ENCODE measurements around the gene CAST.
"Not testable (repeated sequence)": the region's sequence is repeated elsewhere in the genome, so short reads cannot be mapped to it uniquely, and the experiment has no call there.

Gene CAST

DNA sequence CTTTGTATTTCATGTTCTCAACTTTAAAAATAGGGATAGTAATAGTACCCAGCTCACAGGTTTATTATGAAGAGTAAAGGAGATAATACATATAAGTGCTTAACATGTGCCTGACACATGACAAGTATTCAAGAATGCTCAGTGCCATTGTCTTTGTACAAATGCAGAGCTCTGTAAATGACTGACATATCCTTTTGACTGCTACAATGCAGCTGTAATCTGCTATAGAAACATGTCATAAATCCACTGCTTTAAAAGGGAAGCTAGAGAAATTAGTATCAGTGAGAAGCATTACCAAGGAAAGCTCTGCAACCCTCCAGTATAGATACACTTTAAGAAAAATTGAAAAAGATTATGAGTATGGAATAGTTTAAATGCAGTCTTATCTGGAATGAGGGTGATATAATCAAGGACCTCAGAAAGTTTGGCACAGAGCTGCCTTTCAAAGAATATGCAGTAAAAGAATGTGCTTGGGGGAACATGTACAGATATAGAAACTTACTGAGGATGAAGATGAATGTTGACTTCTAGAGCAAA is 127.7 kb downstream of the CAST start:
- Histone ChIP-seq H3K4me1 (ENCODE audit: insufficient read depth, insufficient read length) (no peaks in the 10 kb centered on the region), H3K4me3 (ENCODE audit: insufficient read length, low read depth) (no peak overlapping the region), H3K27me3 (ENCODE audit: insufficient read depth, insufficient read length) (no peaks in the 10 kb centered on the region), H3K36me3 (ENCODE audit: insufficient read depth, insufficient read length, low read length) (peaks cover 11% of the 10 kb centered on the region), H3K9me3 (ENCODE audit: insufficient read depth, low read length) (no peaks in the 10 kb centered on the region), H3K9ac (ENCODE audit: insufficient read length, low read depth) (no peak overlapping the region)
- TF ChIP-seq SUZ12 (IDR thresholded peaks at IDR 0.05; ENCODE audit: extremely low read depth, insufficient read depth, insufficient read length) (no peak), ZNF274 (IDR thresholded peaks at IDR 0.05; ENCODE audit: low read depth, low read length) (no peak), YY1 (IDR thresholded peaks at IDR 0.05; ENCODE audit: insufficient read depth, insufficient read length) (no peak)
- no peak for DNase-seq (ENCODE audit: low read depth, low spot score)

DNA sequence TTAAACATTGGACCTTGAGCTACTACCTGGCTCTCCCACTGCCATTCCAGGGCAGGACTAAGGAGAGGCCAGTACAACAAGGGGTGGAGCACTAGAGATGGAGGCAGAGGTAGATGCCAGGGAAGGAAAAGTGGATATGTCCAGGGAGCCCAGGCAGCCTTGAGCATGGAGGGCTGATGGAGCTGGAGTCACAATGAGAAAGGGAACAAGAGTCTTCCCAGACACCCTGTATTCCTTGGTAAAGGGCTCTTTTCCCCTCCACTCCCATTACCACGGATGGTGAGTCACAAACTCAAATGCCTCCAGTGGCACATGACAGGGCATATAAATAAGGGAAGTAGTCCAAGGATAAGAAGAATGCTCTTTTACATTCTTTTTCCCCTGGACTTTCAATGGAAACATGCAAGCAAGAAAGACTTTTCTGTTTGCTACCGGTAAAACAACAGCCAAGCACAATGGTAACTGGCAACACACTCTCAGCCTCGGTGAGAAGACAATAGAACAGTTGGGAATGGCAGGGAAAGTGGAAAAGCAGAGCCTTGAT is 128.9 kb downstream of the CAST start:
- Histone ChIP-seq H3K27me3 (ENCODE audit: insufficient read depth, insufficient read length) (no peaks in the 10 kb centered on the region), H3K9me3 (ENCODE audit: insufficient read depth, low read length) (no peaks in the 10 kb centered on the region), H3K4me1 (ENCODE audit: insufficient read depth, insufficient read length) (no peaks in the 10 kb centered on the region), H3K36me3 (ENCODE audit: insufficient read depth, insufficient read length, low read length) (peaks cover 13% of the 10 kb centered on the region), H3K4me3 (ENCODE audit: insufficient read length, low read depth) (no peak overlapping the region), H3K9ac (ENCODE audit: insufficient read length, low read depth) (no peak overlapping the region)
- DNase-seq (ENCODE audit: low read depth, low spot score), result no peak
- TF ChIP-seq SUZ12 (IDR thresholded peaks at IDR 0.05; ENCODE audit: extremely low read depth, insufficient read depth, insufficient read length) (no peak), YY1 (IDR thresholded peaks at IDR 0.05; ENCODE audit: insufficient read depth, insufficient read length) (no peak), ZNF274 (IDR thresholded peaks at IDR 0.05; ENCODE audit: low read depth, low read length) (no peak)

DNA sequence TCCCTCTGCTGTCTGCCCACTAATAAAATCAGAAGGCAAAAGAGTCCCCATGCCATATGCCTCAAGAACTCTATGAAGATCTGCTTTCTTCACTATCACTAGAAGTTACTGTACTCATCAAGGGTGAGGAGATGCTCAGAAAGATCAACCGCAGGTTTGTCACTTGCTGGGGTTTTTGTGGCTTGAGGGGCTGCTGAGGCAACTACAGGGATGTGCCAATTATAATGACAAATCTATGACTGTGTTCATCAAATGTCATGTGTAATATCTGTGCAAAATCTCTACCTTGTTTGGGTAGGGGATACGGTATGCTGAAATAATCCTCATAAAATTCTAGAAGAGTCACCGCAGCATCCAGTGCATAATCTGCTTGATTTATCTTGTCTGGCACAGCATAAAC is 132.6 kb downstream of the CAST start:
- Histone ChIP-seq H3K4me3 (ENCODE audit: insufficient read length, low read depth) (no peak overlapping the region), H3K4me1 (ENCODE audit: insufficient read depth, insufficient read length) (no peaks in the 10 kb centered on the region), H3K36me3 (ENCODE audit: insufficient read depth, insufficient read length, low read length) (peaks cover 20% of the 10 kb centered on the region), H3K9me3 (ENCODE audit: insufficient read depth, low read length) (no peaks in the 10 kb centered on the region), H3K9ac (ENCODE audit: insufficient read length, low read depth) (no peak overlapping the region), H3K27me3 (ENCODE audit: insufficient read depth, insufficient read length) (no peaks in the 10 kb centered on the region)
- TF ChIP-seq YY1 (IDR thresholded peaks at IDR 0.05; ENCODE audit: insufficient read depth, insufficient read length), result no peak
- no peak for TF ChIP-seq SUZ12 (IDR thresholded peaks at IDR 0.05; ENCODE audit: extremely low read depth, insufficient read depth, insufficient read length)
- no peak for TF ChIP-seq ZNF274 (IDR thresholded peaks at IDR 0.05; ENCODE audit: low read depth, low read length)
- DNase-seq (ENCODE audit: low read depth, low spot score), result no peak

DNA sequence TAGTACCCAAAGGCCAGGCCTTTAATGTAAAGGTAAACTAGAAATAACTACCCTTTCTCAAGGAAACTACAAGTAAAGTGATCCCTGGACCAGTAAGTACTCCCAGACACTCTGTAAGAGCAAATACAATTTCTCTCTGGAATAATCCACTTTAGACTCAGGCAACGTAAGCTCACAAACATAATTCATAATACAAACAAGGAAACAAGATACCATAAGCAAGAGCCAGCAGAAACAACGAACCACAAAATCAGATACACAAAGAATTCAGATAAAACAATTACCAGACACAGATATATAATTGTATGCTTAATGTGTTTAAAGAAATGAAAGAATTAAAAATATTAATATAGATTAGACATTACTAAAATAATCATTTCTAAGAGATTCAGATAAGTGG is 133.4 kb downstream of the CAST start:
- Histone ChIP-seq H3K36me3 (ENCODE audit: insufficient read depth, insufficient read length, low read length) (peaks cover 21% of the 10 kb centered on the region), H3K9me3 (ENCODE audit: insufficient read depth, low read length) (no peaks in the 10 kb centered on the region), H3K27me3 (ENCODE audit: insufficient read depth, insufficient read length) (no peaks in the 10 kb centered on the region), H3K4me3 (ENCODE audit: insufficient read length, low read depth) (no peak overlapping the region), H3K4me1 (ENCODE audit: insufficient read depth, insufficient read length) (no peaks in the 10 kb centered on the region), H3K9ac (ENCODE audit: insufficient read length, low read depth) (no peak overlapping the region)
- no peak for DNase-seq (ENCODE audit: low read depth, low spot score)
- TF ChIP-seq YY1 (IDR thresholded peaks at IDR 0.05; ENCODE audit: insufficient read depth, insufficient read length) (no peak), ZNF274 (IDR thresholded peaks at IDR 0.05; ENCODE audit: low read depth, low read length) (no peak), SUZ12 (IDR thresholded peaks at IDR 0.05; ENCODE audit: extremely low read depth, insufficient read depth, insufficient read length) (no peak)

DNA sequence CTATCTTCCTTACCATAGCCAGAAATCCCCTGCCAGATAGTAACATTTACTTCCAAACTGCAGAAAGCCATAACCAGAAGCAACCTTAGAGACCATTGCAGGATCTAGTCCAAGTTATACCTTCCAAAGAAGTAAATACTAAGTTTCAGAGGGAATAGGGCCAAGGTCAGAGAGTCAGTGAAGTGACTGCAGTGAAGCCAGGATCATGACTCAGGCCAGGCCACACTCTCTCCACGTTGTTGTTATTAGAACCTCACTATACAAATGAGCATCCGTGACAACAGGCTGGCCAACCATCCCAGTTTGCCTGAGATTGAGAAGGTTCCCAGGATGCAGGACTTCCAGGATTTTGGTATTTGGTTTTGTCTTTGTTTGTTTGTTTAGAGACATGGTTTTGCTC is 134.3 kb downstream of the CAST start:
- no peak for DNase-seq (ENCODE audit: low read depth, low spot score)
- no peaks in the 10 kb centered on the region for H3K9me3 ChIP-seq (ENCODE audit: insufficient read depth, low read length)
- peaks cover 25% of the 10 kb centered on the region for H3K36me3 ChIP-seq (ENCODE audit: insufficient read depth, insufficient read length, low read length)
- H3K4me3 ChIP-seq (ENCODE audit: insufficient read length, low read depth), result no peak overlapping the region
- no peak for TF ChIP-seq YY1 (IDR thresholded peaks at IDR 0.05; ENCODE audit: insufficient read depth, insufficient read length)
- no peak for TF ChIP-seq ZNF274 (IDR thresholded peaks at IDR 0.05; ENCODE audit: low read depth, low read length)
- TF ChIP-seq SUZ12 (IDR thresholded peaks at IDR 0.05; ENCODE audit: extremely low read depth, insufficient read depth, insufficient read length), result no peak
- H3K9ac ChIP-seq (ENCODE audit: insufficient read length, low read depth), result no peak overlapping the region
- no peaks in the 10 kb centered on the region for H3K4me1 ChIP-seq (ENCODE audit: insufficient read depth, insufficient read length)
- H3K27me3 ChIP-seq (ENCODE audit: insufficient read depth, insufficient read length), result no peaks in the 10 kb centered on the region

DNA sequence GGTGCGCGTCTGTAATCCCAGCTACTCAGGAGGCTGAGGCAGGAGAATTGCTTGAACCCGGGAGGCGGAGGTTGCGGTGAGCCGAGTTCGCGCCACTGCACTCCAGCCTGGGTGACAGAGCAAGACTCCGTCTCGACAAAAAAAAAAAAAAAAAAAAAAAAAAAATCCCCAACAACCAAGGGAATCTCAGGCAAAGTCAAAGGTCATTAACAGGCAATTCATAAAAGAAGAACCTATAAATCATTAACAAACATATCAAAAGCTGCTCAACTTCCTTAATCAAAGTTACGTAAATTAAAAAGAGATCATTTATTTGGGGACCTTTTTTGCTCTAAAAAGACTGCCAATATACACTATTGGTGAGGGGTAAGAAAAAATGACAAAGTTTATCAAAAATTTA is 139.5 kb downstream of the CAST start:
- not testable (repeated sequence) for H3K4me3 ChIP-seq (ENCODE audit: insufficient read length, low read depth); DNase-seq (ENCODE audit: low read depth, low spot score); H3K4me1 ChIP-seq (ENCODE audit: insufficient read depth, insufficient read length); H3K9ac ChIP-seq (ENCODE audit: insufficient read length, low read depth); H3K9me3 ChIP-seq (ENCODE audit: insufficient read depth, low read length); H3K27me3 ChIP-seq (ENCODE audit: insufficient read depth, insufficient read length)
- H3K36me3 ChIP-seq (ENCODE audit: insufficient read depth, insufficient read length, low read length), result peaks cover 13% of the 10 kb centered on the region

DNA sequence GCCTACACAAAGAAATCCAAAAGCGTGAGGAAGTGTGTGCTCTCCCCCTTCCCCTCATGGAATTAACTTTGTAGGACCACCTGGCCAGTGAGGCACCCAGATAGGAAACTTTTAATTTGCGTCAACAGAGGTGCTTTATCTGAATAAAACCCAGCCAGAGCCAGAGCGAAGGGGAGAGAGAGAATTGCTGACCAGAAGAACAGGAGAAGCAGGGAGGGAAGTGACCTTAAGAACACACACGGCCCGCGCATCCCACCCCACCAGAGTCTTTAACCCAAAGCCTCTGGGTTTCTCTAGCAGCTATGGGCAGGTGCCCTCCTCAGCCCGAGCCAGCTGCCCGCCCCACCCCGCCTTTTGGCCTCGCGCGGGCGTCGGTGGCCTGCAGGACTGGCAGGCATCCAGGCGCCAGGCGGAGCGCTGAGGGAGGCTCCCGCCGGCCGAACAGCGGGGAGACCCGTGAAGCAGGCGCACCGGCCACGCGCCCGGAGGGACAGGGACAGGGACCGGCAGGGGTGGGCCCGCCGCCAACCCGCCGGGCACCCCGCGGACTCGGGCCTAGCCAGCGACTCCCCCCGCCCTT is 145.0 kb downstream of the CAST start:
- H3K27me3 ChIP-seq (ENCODE audit: insufficient read depth, insufficient read length), result no peaks in the 10 kb centered on the region
- no peaks in the 10 kb centered on the region for H3K9me3 ChIP-seq (ENCODE audit: insufficient read depth, low read length)
- no peak for DNase-seq (ENCODE audit: low read depth, low spot score)
- no peak for TF ChIP-seq SUZ12 (IDR thresholded peaks at IDR 0.05; ENCODE audit: extremely low read depth, insufficient read depth, insufficient read length)
- no peak for TF ChIP-seq ZNF274 (IDR thresholded peaks at IDR 0.05; ENCODE audit: low read depth, low read length)
- TF ChIP-seq YY1 (IDR thresholded peaks at IDR 0.05; ENCODE audit: insufficient read depth, insufficient read length), result no peak
- H3K4me1 ChIP-seq (ENCODE audit: insufficient read depth, insufficient read length), result no peaks in the 10 kb centered on the region
- H3K4me3 ChIP-seq (ENCODE audit: insufficient read length, low read depth), result peak overlapping the region; percentile 68
- no peaks in the 10 kb centered on the region for H3K36me3 ChIP-seq (ENCODE audit: insufficient read depth, insufficient read length, low read length)
- H3K9ac ChIP-seq (ENCODE audit: insufficient read length, low read depth), result peak overlapping the region; percentile 80

All from NT2/D1 (cell line).